Hematopoietic multipotent progenitor cell treated with erythropoietin and hydrocortisone succinate and interleukin-3 and kit ligand, for 6 days (in vitro differentiated cells): ENCODE data around the gene PCDH9.

Source experiments
- DNase-seq: peaks from one replicate; pipeline ENCODE4 v3.0.0-alpha.2; 2015

Gene PCDH9

DNA sequence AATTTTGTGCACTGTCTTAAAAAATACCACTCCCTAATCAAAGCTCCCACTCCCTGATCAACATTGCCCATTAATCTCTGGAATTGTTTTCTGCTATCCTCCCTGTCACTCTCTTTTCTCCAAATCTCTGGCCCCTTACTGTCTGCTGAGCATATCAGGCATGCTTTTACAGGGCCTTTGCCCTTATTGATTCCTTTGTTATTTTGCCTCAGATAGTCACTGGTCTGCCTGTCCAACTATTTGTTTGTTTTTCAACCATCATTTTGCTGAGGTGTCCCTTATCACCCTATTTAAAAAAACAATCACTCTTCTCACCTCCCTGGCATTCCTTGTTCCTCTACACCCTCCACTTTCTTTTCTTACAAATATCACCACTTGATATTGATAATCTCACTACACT lies 153.0 kb downstream of the PCDH9 start:
- no peak for DNase-seq

DNA sequence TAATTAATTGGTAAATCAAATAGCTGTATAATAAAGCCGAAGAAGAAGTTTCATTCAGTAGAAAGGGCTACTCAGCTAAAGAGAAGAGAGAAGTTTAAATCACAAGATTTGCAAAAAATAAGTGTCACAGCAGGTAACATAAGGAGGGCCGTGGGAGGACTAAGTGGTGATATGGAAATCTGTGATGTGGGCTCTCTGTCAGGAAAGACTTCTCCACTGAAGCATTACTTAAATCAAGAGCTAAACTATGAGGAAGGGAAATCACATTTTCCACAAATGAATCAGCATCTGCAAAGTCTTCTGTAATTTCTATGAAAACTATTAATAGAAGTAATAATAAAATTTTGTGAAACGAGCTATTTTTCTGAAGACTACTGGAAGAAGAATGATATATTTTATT lies 153.8 kb downstream of the PCDH9 start:
- DNase-seq: no peak

DNA sequence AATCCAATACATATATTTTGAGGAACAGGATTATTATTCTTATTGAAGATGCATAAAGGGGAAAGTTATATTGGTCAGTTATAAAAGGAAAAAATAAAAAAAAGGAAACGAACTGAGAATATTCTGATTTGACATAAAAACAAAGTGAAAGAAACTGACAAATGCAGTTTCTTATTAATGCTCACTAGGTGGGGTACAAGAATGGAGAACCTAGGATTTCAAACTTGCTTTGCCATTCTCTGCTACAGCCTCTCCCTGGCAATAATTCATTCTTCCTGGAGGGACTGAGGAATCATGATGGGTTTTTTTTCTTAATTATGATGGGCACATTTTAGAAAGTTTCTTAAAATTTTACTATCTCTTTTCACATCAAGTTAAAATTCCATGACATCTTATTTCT lies 154.9 kb downstream of the PCDH9 start:
- DNase-seq: peak; percentile 11

DNA sequence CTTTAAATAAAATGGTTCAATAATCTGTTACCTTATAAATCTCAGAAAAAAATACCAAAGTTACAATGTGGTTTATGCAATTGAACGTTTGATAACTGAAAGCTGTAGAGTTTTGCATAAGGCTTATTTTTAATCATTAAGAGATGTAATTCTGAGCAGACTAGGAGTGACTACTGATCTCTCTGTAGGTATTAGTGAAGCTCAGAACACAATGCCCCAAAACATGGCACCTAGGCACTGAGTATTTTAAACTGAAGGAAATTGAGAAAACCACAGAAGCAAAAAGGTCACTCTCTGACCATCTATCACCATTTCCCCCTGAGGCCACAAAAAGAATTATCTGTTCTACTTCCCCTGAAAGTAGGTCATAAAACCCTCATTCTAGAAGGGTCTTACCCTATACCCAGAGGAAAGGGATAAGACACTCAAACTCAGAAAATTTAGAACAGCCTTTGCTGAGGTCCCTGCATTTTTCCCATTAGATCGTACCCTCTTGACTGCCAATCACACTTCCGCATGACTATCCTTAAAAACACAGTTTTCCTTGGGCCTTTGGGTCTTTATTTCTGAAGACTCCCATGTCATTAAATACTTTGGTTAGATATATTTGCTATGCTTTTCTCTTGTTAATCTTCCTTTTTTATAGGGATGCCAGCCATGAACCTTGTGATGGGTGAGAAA lies 158.1 kb downstream of the PCDH9 start:
- DNase-seq: no peak

DNA sequence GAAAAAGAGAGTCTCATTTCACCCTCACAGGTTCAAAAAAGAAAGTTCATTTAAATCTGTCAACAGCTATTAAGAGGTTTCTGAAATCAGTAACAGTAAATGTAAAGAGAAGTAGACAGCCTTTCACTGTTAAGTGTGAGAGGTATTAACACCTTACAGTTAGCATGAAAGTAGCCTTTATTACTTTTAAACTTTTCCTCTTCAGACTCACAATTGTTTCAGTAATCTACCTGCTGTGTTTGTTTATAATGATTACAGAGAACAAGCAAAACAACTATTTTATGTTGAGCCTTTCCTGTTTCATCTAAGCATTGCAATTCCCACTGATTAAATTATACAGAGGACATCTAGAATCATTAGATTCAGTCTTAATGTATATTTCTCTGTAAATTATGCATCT lies 159.8 kb downstream of the PCDH9 start:
- DNase-seq: no peak

DNA sequence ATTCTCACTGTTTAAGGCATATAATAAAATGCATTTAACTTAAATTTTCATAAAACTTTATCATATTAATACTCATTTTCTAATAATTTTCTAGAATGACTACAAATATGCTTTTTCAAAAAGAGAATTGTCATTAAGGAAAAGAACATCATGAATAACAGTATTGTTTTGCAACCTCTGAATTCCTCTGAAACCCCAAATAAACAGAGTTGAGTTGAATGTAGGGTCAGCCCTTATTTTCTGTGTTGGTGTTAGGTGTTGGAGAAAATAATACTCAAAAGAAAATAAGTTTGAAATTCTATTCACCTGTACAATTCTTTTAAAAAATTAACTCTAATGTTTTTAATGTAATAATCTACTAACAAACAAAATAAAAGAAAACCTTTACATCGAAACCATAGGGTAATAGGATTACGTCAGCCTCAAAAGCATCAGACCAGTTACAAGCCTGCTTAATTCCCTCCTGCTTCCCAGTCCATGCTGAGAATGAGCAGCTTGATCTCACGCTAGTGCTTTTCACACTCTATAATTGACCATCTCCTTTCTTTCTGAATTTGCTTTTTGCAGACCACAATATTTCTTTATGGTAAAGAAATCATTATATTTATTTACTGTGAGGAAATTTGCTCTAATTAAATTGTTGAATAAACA lies 160.9 kb downstream of the PCDH9 start:
- DNase-seq: no peak

DNA sequence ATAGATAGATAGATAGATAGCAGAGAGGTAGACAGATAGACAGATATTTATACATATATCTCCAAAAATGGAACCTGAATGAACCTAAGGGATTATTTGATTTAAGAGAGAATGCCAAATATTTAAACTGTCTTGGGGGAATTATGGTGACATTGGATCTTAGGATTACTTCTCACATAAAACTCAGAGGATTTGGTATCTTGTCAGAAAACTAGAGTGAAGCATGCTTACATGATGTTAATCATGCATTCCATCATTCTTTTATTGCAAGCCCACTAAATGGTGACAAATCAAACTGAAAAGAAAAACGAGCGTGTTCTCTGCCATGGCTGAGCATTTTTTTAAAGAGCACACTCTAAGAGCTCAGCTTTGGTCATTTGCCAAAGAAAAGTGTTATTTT lies 165.2 kb downstream of the PCDH9 start:
- no peak for DNase-seq

DNA sequence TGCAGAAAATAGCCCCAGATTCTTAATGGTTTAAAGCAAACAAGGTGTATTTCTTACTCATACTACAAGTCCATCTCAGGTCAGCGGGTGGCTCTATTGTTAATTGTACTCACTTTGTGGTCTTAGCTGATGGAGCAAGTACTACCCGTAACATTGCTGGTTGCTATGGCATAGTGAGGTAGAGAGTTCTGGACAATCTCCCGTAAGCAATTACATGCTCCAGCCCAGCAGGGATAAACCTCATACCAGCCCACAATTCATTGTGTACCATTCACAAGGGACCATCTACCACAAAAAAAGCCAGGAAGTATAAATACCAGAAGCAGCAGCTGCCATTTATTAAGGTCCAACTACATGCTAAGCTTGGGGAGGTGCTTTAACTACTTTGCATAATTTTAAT lies 167.1 kb downstream of the PCDH9 start:
- DNase-seq: no peak

DNA sequence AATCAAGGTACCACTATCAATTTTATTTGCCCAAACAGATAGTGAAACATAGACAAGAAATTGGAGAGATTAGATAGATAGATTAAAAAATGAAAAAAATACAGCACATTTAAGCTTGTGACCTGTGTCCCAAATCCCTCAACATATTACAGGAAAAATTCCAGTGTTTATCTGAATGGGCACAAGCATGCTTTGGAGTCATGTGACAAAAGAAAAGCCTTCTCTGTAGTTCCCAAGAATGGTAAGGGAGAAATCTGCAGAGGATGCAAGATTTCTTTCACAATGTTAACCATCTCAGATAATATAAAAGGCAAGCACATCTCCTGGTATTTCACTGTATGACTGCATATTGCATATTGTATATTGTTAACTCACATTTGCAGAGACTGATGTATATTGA lies 168.0 kb downstream of the PCDH9 start:
- no peak for DNase-seq

DNA sequence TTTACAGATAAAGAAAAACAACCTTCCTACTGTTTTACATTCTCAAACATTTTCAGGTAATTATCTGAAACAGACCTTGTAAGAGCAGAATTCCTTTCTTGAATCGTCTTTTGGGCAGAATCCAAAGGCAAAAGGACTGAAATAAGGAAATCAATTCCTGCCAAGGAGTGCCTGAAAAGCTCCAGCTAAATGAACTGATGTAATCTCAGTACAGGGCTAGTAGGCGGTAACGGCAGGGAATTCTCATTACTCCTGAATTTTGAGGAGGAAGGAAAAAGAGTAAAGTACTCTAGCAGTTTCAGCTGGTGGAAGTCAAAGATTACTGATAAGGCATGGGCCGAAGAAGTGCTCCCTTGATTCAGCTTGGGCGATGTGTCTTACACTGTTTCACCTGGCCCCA lies 168.4 kb downstream of the PCDH9 start:
- no peak for DNase-seq

DNA sequence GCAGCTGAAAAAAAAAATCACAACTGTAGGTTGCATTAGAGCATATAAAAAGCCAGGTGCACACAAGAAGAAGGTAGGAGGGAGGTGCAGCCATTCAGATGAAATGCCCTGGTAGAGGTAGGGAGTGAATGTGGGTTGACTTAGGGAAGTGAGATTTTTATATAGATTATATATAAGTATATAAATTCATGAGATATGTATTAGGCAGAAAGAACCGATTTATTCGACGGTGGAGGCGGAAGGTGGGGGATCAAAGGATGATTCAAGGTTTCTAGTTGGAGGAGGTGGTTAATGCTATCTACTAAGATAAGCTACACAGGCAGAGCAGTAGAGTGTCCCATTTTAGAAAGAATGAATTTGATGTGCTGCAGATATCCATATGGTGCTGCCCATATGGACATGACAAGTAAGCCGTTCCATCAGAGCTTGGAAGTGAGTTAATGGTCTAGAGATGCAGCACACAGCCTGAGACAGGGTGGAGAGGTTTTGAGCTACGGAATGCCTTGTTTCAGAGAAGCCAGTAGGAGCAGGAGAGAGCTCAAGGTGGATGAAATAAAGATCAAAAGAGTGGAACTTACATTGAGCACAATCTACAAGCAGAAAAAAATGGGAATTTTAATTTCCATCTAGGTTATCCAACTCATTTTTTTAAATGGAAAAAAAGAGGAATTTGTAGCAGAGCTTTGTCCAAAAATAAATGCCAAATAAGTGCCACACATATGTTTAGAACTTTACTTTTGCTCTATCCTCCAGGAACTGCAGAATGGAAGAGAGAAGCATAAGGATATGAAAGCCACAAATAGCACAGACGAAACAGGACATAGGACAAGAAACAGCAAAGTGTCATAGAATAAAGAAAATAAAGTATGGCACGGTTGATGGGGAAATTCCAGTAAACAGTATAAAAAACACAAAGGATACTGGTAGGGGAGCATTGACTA lies 177.3 kb downstream of the PCDH9 start:
- DNase-seq: no peak

DNA sequence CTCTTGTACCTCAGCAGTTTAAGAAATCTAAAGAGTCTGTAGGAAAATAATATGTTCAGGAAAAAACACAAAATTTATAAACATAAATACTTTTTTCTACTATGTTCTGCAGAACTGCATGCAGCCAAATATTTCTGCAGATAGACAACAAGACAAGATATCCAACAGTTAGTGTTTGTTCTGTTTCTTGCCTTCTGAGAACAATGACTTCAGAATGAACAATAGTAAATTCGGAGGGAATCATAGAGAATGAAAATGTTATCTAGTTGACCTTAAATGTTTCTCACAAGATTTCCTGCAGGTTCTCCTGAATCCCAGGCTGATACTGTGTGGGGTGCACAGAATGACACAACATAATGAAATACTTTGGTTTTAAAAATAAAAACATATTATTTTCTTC lies 180.4 kb downstream of the PCDH9 start:
- DNase-seq: no peak

DNA sequence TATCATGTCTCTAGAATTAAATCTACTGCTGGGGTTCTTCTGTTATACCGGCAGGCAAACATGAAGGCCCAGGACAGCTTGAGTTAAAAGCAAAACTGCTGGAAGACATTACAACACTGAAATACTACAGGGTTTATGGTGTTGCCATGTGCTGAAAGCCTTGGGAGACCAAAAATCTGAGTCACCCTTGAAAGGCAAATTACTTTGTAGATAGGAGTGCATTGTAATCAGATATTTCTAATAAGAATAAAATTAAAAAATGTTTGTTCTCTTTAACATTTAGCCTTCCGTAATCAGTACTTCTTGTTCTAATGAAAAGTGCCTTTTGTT lies 181.3 kb downstream of the PCDH9 start:
- no peak for DNase-seq

DNA sequence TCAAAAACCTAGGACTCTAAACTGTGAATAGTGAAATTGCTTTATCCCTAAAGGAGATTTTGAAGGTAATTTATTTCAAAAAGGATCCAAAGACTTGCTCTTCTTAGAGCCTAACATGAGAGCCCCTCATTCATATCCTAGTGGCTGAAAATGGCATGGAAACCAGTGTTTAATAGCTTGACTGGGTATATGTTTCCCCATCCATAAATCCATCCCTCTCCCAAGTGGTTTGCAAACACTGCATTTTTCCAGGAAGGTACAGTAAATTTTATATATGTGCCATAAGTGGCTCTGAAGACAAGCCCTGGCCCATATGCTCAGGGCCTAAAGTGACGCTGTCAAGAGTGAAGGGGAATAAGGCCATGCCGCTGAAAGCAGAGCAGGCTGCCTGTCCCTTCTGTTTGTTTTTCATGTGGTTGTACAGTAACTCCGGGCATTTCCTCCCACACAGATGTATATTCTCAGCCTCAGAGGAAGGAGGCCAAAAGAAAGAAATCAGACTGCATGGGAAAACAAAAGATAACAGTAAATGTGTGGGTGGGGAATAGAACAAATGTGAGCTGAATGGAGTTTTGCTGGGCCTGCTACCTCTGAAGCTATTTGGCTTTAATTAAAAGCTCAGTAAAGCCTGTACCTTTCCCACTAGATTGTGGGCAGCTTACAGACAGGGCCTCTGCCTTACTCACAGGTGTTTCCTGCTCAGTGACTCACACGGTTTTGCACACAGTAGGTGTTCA lies 181.9 kb downstream of the PCDH9 start:
- no peak for DNase-seq

DNA sequence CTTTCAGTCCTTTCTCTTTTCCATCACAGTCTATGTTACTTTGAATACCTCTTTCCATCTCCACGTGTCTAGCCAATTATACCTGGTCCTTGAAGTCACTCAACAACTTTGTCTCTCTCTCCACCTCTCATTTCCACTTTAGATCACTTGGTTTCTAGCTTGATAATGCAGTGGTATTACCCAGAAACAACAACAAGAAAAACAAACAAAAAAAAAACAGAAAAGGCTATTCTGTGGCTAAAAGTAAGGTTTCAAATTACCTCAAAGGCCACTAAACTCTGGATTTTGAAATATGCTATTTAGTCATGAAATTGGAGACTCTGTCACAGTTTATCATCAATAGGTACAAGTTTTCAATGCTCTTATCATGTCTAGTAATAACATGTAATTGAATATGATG lies 184.8 kb downstream of the PCDH9 start:
- no peak for DNase-seq

DNA sequence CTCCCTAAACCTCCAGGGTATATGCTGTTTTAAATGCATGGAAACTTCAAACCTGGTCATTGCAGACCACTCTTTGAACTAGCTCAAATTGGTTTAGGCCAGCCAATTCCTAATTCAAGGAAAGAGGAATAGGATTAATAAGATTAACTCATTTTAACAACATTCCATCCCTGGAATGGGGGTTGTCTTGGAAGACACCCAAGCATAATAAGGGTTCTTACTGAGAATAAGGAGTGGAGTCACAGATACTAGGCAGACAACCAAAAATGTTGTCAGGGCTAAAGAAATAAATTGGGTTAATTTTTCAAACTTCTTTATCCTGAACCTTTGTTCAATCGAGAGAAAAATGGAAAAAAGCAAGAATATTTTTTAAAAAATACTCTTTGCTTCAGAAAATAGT lies 186.2 kb downstream of the PCDH9 start:
- no peak for DNase-seq

DNA sequence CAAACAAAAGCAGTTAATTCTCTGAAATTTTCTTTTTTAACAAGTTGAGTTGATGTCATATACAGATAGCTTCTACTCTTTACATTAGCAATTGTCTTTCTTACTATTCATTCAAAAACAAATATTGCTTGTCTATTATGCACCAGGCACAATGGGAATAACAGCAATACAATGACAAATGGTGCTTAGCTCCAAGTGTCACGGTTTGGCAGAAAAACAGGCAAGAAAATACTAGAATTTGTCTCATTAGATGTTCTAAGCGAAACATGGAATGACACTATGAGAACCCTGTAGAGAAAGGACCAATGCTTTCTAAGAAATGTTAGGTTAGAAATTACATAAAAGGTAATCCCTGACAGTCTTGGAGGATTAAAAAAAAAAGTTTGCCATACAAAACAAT lies 187.6 kb downstream of the PCDH9 start:
- no peak for DNase-seq

DNA sequence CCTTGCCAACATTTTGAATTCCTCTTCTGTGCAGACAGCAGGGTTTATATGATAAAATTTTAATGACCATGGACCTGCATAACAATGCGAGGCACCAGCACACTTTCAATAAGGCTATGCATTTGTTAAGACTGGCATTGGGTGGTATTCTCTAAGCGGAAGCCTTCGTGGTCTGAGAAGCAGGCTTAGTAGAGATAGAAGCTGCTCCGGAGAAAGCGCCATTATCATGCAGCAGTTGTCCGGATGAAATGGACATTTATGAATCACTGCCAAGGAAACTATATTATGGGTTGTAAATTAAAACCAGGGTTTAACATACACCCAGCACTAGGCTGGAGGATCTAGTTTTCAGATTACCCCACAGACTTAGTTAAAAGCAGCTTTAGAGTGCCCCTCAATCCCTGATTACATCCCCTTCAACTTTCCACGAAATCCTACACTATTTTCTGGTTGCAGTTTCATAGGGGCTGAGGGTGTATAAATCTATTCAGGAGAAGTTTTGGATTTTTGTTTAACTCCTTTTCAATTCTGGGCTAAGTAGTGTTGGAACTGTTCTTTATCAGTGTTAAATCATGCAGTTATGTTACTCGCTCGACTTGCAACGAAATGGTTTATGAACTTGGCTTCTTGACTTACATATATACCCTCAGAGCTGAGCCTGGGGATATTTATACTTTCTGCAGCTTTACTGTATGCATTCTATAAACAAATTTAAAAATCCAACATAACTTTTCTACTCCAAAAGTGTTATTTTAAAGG lies 193.3 kb downstream of the PCDH9 start:
- no peak for DNase-seq

DNA sequence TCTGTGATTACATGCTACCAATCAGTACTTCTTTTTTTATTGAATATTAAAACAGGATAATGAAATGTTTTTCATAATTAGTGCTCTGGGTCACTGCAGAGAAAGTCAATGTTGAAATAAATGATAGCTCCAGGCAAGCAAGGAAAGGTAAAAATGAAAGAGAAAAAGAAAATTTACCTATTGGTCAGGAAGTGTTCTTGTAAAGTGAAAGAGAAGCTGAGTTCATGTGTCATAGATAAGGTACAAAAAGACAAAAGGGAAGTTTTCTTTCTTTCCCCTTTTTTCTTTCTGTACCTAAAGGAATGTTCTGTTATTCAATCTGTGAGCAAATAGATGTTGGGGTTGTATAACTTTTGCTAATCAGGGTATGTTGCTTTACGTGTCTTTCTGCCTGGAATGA lies 197.0 kb downstream of the PCDH9 start:
- DNase-seq: no peak

DNA sequence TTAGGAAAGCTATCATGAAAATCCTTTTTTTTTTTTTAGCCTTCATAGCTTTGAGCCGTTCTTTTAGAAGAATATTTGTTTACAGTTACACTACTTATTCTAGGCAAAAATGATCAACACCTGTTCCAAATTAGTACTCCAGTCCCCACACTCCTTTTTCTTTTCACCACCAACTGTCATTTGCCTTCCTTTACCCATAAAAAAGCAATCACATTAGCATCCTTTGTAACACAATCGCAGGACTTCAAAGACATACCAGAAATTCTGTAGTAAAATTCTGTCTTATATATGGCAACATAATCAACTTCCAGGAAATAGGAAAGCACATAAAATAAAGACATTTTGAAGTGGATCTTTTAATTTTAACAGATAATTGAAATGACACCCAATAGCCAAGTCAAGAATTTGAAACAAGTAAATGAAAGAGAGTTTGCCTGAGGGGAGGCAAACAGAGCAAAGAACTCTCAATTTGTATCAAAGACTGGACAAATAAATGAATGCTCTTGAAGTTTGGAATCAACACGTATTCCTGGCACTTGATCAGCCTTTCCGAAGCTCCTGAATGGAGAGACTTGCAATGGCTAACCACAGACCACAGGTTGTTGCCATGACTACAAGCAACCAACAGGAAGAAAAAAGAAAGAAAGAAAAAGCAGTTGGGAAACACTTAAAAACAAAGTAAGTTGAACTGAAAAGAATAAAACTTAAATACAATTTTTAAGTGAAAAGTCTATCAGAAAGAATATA lies 206.8 kb downstream of the PCDH9 start:
- peak; percentile 38 for DNase-seq

DNA sequence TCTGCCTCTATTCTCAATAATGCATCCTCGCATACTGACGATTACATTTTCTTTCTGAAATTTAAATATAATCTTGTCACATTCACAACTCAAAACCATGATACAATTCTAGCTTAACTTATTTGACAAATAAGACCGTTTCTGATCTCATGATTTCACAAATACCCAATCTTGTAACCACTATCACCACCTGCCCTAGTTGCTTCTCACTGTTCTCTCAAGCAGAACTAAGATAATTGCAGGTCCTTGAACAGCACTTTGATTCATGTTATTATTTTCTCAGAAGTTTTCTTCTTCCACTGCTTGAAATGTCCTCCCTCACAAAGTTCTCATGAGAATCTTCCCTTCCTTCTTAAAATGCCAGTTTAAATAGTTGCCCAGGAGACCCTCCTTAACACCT lies 211.4 kb downstream of the PCDH9 start:
- no peak for DNase-seq

DNA sequence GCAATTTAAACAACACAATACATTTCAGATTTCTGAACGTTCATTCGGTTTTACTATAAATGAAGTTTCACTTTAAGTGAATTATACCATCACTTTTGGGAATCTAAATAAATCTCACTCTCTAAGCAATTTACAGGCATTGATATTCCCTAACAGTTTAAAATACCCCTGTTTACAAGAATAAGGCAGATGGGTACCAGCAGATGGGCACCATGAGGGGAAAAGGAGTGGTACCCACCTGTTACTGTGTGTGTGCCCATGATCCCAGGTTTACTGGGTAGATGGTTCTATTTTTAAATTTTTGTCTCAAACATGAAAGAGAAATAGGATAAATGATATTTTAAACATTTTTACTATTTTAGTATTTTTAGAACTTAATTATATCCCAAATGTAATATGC lies 212.9 kb downstream of the PCDH9 start:
- no peak for DNase-seq
